Gastroesophageal sphincter (tissue), 4 donors: Measurements from ENCODE around the gene SPAG16. TPM values are rescaled to one million over a fixed set of nuclear protein-coding genes. Genes with fewer than 3 reads are reported as not detected.
A peak's percentile ranks its signal among the peaks of the same experiment; 100 is the strongest.

ENCODE experiments used
- ATAC-seq: fragments of 150-250 bp; one replicate; pipeline ENCODE4 v1.9.1; 2016; ENCODE audit warnings: mild to moderate bottlenecking, moderate library complexity
- H3K27ac ChIP-seq, 4 donors: fragments of 200-600 bp; sonication (generic) in 3 of 4; 1 replicate in 3 of 4; 2 replicates in 1 of 4; pipeline ENCODE4 v1.5.1; 2016 to 2019
- H3K27me3 ChIP-seq: fragments of 200-600 bp; sonication (generic); one replicate; pipeline ENCODE4 v1.5.1; 2019
- H3K36me3 ChIP-seq, 2 donors: fragments of 200-600 bp; sonication (generic); one replicate each; pipeline ENCODE4 v1.5.1; 2019; ENCODE audit warnings: control low read depth in 1 of 2
- H3K4me1 ChIP-seq, 3 donors: fragments of 200-600 bp; sonication (generic); 1 replicate in 2 of 3; 2 replicates in 1 of 3; pipeline ENCODE4 v1.5.1; 2016 to 2019; ENCODE audit warnings: control low read depth in 2 of 3
- H3K4me3 ChIP-seq, 2 donors: fragments of 200-600 bp; sonication (generic); one replicate each; pipeline ENCODE4 v1.5.1; 2019; ENCODE audit warnings: mild to moderate bottlenecking in 1 of 2, moderate library complexity in 1 of 2
- H3K9me3 ChIP-seq, 3 donors: fragments of 200-600 bp; sonication (generic); one replicate each; pipeline ENCODE4 v1.5.1; 2017 to 2019; ENCODE audit warnings: control low read depth in 2 of 3
- CTCF ChIP-seq, 4 experiments: fragments of 200-600 bp in 2 of 4; fragments of 450-650 bp in 2 of 4; sonication (generic) in 1 of 4; IDR thresholded peaks; one replicate each; pipeline ENCODE4 v1.5.1; 2017 to 2019; ENCODE audit warnings: antibody characterized with exemption in 4 of 4, mild to moderate bottlenecking in 2 of 4, moderate library complexity in 2 of 4
- EP300 ChIP-seq: sonication (generic); formaldehyde crosslinking; IDR thresholded peaks from one replicate; pipeline ENCODE4 v1.6.1; 2017; ENCODE audit warnings: antibody characterized with exemption, mild to moderate bottlenecking
- POLR2A ChIP-seq, 2 donors: fragments of 450-650 bp; IDR thresholded peaks; one replicate each; pipeline ENCODE4 v1.6.1; 2017; ENCODE audit warnings: antibody characterized with exemption in 2 of 2, mild to moderate bottlenecking in 2 of 2, moderate library complexity in 1 of 2
- POLR2AphosphoS5 ChIP-seq: sonication (generic); formaldehyde crosslinking; IDR thresholded peaks from one replicate; pipeline ENCODE4 v1.6.1; 2017; ENCODE audit warnings: antibody characterized with exemption
- WGBS, 2 donors: methylation state at CpG; one replicate each; pipeline ENCODE4 v1.1.5; 2018; ENCODE audit warnings: low coverage in 1 of 2; 5-methylcytosine and 5-hydroxymethylcytosine counted together
- total RNA-seq, 4 donors: library from RNA; depleted of rRNA; stranded (reverse); fragments of >200 nt; gene quantifications; one replicate each; pipeline ENCODE4 v1.1.0, GENCODE V29; 2016

SPAG16 gene
- total RNA-seq, 4 donors from 2014 or later = 28.9 to 39.8 (median 36.7) TPM

DNA sequence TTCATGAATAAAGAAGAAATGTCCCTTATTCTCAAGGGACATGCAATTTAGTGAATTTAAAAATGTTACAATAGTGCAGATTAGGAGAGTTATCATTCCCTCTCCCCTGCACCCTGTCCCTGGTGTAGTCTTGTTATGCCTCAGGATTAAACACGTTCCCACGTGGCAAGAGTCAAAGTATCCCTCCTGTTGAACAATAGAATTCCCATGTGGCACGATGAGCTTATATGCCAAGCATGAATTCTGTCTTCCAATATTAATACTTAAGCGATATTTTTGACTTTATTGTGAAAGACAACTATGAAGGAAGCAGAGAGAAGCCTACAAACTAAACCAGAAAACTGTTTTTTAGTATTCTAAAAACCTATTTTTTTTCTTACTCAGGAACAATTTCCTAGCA lies 36.7 kb upstream of the SPAG16 start:
- no peak for TF ChIP-seq EP300
- TF ChIP-seq POLR2A (IDR thresholded peaks at IDR 0.05) = no peak
- no peak for TF ChIP-seq POLR2AphosphoS5
- no peak for TF ChIP-seq CTCF (IDR thresholded peaks at IDR 0.05)
- Histone ChIP-seq H3K9me3 (no peaks in the 10 kb centered on the region), H3K27ac (no peak overlapping the region), H3K27me3 (no peaks in the 10 kb centered on the region), H3K36me3 (no peaks in the 10 kb centered on the region), H3K4me3 (no peak overlapping the region), H3K4me1 (peaks cover 0 to 6% (median 0%) of the 10 kb centered on the region in 3 donors)
- ATAC-seq = no peak
- WGBS, 2 donors = 54 to 60% methylated on average over 4 of the region's 4 CpGs

DNA sequence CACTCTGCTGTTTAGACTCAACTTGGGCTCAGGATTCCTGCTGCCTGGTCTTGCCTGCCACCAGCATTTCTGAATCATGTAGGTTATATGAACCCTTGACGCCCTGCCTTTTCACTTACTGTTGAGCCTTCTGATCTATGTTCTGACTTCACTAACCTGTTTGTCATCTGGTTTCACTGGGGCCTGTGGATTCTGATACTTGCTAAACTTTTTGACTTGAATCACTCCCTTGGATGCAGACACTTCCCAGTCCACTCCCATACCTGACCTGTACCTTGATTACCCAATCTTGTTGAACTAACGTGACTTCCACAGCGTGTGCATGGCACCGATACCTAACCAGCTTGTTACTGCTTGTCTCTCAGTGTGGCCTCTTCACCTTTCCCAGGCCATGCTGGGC lies 35.6 kb upstream of the SPAG16 start:
- Histone ChIP-seq H3K36me3 (no peaks in the 10 kb centered on the region), H3K9me3 (no peaks in the 10 kb centered on the region), H3K4me1 (peaks cover 0 to 6% (median 0%) of the 10 kb centered on the region in 3 donors), H3K4me3 (no peak overlapping the region), H3K27ac (no peak overlapping the region), H3K27me3 (no peaks in the 10 kb centered on the region)
- WGBS, 2 donors = 74 to 93% methylated on average over 4 of the region's 4 CpGs
- ATAC-seq = no peak
- no peak for TF ChIP-seq CTCF (IDR thresholded peaks at IDR 0.05)
- TF ChIP-seq EP300 = no peak
- no peak for TF ChIP-seq POLR2A (IDR thresholded peaks at IDR 0.05)
- no peak for TF ChIP-seq POLR2AphosphoS5

GRCh38 chr2:213249502-213249901 lies 34.8 kb upstream of the SPAG16 start:
- TF ChIP-seq EP300 (no peak), POLR2A (IDR thresholded peaks at IDR 0.05) (no peak), CTCF (IDR thresholded peaks at IDR 0.05) (no peak), POLR2AphosphoS5 (no peak)
- 71 to 85% methylated on average over 6 of the region's 6 CpGs for WGBS, 2 donors

DNA sequence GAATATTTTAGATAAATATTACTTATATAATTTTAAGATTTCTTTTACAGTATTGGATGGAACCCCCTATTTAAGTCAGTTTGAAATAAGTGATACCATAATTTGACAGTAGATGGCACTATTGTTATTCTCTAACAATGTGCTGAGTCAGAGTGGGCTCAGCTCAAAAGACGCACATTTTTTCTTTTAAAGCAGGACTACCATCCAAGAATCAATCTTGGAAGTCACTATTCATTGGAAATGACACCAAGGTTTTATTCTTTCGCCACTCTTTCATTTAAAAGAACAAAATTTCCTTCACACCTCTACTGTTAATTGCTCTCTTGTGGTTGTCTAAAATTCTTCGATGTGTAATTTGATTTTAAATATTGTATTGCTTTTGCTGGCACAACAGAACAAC lies 32.6 kb upstream of the SPAG16 start:
- TF ChIP-seq CTCF (IDR thresholded peaks at IDR 0.05) (peak; percentile 42 to 73 (median 66)), EP300 (no peak), POLR2AphosphoS5 (no peak), POLR2A (IDR thresholded peaks at IDR 0.05) (no peak)
- H3K4me3 ChIP-seq = no peak overlapping the region
- 17 to 21% methylated on average over 3 of the region's 3 CpGs for WGBS, 2 donors
- no peaks in the 10 kb centered on the region for H3K27me3 ChIP-seq
- no peak for ATAC-seq
- H3K4me1 ChIP-seq = peaks cover 0 to 6% (median 0%) of the 10 kb centered on the region in 3 donors
- H3K27ac ChIP-seq = no peak overlapping the region
- H3K9me3 ChIP-seq = no peaks in the 10 kb centered on the region
- no peaks in the 10 kb centered on the region for H3K36me3 ChIP-seq

More at GRCh38 chr2:213249502-213249901, 34.8 kb upstream of the SPAG16 start:
- no peak for ATAC-seq
- Histone ChIP-seq H3K36me3 (no peaks in the 10 kb centered on the region), H3K27me3 (no peaks in the 10 kb centered on the region), H3K4me3 (no peak overlapping the region), H3K9me3 (no peaks in the 10 kb centered on the region), H3K4me1 (peaks cover 0 to 6% (median 0%) of the 10 kb centered on the region in 3 donors), H3K27ac (no peak overlapping the region)

- Histone ChIP-seq H3K36me3 (no peaks in the 10 kb centered on the region), H3K27ac (no peak overlapping the region), H3K4me1 (peaks cover 0 to 6% (median 0%) of the 10 kb centered on the region in 3 donors), H3K9me3 (no peaks in the 10 kb centered on the region), H3K4me3 (no peak overlapping the region), H3K27me3 (no peaks in the 10 kb centered on the region)
- TF ChIP-seq EP300 (no peak), CTCF (IDR thresholded peaks at IDR 0.05) (no peak), POLR2AphosphoS5 (no peak), POLR2A (IDR thresholded peaks at IDR 0.05) (no peak)
- ATAC-seq = no peak
- 23 to 65% methylated on average over 1 of the region's 1 CpG for WGBS, 2 donors
Observed at GRCh38 chr2:213252206-213252605, 32.1 kb upstream of the SPAG16 start.
